DND-41 (cell line): ENCODE measurements around the gene MYO3A.

Experiments used
- EZH2 ChIP-seq: IDR thresholded peaks from 3 replicates; pipeline ENCODE4 v1.6.1; 2012; ENCODE audit warnings: borderline replicate concordance, low read depth, mild to moderate bottlenecking, moderate library complexity, low read length, inconsistent platforms; ENCODE audit not compliant: severe bottlenecking
- TF ChIP-seq, protein P1 (sequence below): IDR thresholded peaks from 2 replicates; pipeline ENCODE4 v1.5.1; 2012; ENCODE audit warnings: borderline replicate concordance, low read length, moderate library complexity, mild to moderate bottlenecking; ENCODE audit not compliant: poor library complexity, severe bottlenecking; ENCODE audit errors: extremely low read depth

DNA sequence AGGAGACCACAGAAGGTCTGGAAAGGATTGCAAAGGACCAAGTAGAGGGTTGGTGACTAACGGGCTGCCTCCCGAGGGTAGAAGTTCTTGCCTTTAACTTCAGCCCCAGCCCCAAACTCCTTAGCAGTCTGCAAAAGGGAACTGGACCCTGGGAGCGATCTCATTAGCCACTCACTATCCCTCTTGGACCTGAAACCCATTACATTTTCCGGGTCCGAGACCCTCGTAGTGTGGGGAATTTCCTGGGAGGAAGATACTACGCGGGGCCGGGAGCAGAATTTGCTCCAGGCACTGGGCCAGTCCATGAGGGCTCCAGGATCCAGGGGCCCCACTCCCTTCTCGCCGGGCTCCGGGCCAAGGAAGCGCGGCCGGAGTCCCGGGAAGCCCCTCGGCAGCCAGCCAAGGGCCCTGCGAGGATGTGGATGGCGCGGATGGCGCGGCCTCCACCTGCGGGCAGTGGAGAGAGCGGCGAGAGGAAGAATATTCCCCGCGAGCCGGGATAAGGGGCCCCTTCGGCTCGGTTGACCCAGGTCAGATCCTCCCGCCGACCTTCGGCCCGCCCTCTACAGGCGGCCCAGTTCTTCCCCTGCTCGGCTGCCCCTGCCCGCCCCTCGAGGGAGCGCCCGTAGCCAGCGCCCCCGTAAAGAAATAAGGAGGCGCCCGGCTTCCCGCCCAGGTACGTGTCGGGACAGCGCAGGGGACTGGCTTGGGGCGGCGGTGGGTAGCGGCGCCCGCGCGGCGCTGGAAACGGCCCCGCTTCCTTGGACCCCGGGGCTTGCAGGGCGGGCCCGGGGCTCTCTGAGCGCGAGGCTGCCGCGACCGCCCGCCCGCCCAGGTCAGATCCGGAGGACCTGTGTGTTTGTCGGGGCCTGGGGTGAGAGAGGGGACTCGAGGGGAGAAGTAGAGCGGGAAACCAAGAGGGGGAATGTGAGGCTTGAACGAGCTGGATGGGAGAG is at the start of gene MYO3A:
- TF ChIP-seq, protein P1, sequence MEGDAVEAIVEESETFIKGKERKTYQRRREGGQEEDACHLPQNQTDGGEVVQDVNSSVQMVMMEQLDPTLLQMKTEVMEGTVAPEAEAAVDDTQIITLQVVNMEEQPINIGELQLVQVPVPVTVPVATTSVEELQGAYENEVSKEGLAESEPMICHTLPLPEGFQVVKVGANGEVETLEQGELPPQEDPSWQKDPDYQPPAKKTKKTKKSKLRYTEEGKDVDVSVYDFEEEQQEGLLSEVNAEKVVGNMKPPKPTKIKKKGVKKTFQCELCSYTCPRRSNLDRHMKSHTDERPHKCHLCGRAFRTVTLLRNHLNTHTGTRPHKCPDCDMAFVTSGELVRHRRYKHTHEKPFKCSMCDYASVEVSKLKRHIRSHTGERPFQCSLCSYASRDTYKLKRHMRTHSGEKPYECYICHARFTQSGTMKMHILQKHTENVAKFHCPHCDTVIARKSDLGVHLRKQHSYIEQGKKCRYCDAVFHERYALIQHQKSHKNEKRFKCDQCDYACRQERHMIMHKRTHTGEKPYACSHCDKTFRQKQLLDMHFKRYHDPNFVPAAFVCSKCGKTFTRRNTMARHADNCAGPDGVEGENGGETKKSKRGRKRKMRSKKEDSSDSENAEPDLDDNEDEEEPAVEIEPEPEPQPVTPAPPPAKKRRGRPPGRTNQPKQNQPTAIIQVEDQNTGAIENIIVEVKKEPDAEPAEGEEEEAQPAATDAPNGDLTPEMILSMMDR: no peak
- no peak for TF ChIP-seq EZH2
